Lower leg skin (tissue), 3 donors: Measurements from ENCODE around the gene RBL2.

Experiments used
- CTCF ChIP-seq, 3 donors: fragments of 450-650 bp; IDR thresholded peaks; one replicate each; pipeline ENCODE4 v1.5.1; 2016; ENCODE audit warnings: antibody characterized with exemption in 3 of 3, mild to moderate bottlenecking in 3 of 3, moderate library complexity in 2 of 3
- POLR2A ChIP-seq, 2 donors: fragments of 450-650 bp; IDR thresholded peaks; one replicate each; pipeline ENCODE4 v1.6.1; 2016 to 2017; ENCODE audit warnings: antibody characterized with exemption in 2 of 2, mild to moderate bottlenecking in 1 of 2, moderate library complexity in 1 of 2

- TF ChIP-seq CTCF (IDR thresholded peaks at IDR 0.05) (no peak), POLR2A (IDR thresholded peaks at IDR 0.05) (no peak)
Measured at GRCh38 chr16:53537626-53538025, 103.4 kb downstream of the RBL2 start.
